ENCODE results near the gene DLG5.

Gene DLG5

DNA sequence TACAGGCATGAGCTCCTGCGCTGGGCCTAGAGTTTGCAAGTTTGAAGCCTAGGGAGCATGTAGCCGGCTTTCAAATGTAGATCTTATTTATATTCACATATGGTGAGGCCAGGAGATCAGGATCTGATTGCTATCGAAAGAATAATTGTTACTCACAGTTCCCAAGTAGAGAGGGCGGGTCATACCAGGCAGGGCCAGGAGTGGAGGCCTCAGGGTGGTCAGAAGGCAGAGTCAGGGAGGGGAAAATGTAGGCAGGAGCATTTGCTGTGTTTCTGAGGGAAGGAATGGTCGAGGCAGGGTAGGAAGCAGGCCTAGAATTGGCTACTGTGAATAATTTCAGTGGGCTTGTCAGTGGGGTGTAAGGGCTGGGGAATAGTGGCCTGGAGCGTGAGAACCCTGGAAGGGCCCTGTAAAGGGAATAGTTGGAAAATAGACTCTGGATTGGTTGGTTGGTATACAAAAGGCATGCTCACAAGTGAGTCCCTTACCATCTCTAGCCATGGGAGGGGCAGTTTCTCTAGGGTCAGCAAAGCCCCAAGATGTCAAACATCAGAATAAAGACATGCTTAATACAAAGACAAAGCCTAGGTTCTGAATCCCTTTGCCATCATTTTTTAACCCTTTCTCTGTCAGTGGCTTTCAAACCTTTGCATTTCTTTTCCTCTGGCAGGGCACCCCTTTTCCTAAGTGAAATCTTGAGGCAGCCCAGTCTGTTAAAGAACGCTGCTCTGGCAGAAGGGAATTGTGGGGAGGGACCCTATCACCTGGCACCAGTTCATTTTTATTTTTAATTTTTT is 36.0 kb upstream of the DLG5 start:
- peaks cover 14% of the 10 kb centered on the region for H3K27me3 Mint-ChIP-seq
- H3K36me3 Mint-ChIP-seq (ENCODE audit: low read depth) = no peaks in the 10 kb centered on the region
- H3K4me3 Mint-ChIP-seq = no peak overlapping the region
- peaks cover 5% of the 10 kb centered on the region for H3K4me1 Mint-ChIP-seq (ENCODE audit: low read depth)
- H3K9me3 Mint-ChIP-seq = peaks cover 5% of the 10 kb centered on the region
- no peak for DNase-seq
- no peak overlapping the region for H3K27ac Mint-ChIP-seq

GRCh38 chr10:77961668-77962067 is 35.1 kb upstream of the DLG5 start:
- H3K9me3 Mint-ChIP-seq = peaks cover 5% of the 10 kb centered on the region
- no peak overlapping the region for H3K4me3 Mint-ChIP-seq
- H3K27me3 Mint-ChIP-seq = peaks cover 14% of the 10 kb centered on the region
- no peak overlapping the region for H3K27ac Mint-ChIP-seq
- no peak for DNase-seq
- no peaks in the 10 kb centered on the region for H3K36me3 Mint-ChIP-seq (ENCODE audit: low read depth)
- peaks cover 5% of the 10 kb centered on the region for H3K4me1 Mint-ChIP-seq (ENCODE audit: low read depth)

- H3K4me3 Mint-ChIP-seq = no peak overlapping the region
- DNase-seq = no peak
- peaks cover 5% of the 10 kb centered on the region for H3K4me1 Mint-ChIP-seq (ENCODE audit: low read depth)
- peaks cover 14% of the 10 kb centered on the region for H3K27me3 Mint-ChIP-seq
- no peaks in the 10 kb centered on the region for H3K36me3 Mint-ChIP-seq (ENCODE audit: low read depth)
- peaks cover 5% of the 10 kb centered on the region for H3K9me3 Mint-ChIP-seq
- H3K27ac Mint-ChIP-seq = no peak overlapping the region
Measured at GRCh38 chr10:77960829-77961329, 34.3 kb upstream of the DLG5 start.

DNA sequence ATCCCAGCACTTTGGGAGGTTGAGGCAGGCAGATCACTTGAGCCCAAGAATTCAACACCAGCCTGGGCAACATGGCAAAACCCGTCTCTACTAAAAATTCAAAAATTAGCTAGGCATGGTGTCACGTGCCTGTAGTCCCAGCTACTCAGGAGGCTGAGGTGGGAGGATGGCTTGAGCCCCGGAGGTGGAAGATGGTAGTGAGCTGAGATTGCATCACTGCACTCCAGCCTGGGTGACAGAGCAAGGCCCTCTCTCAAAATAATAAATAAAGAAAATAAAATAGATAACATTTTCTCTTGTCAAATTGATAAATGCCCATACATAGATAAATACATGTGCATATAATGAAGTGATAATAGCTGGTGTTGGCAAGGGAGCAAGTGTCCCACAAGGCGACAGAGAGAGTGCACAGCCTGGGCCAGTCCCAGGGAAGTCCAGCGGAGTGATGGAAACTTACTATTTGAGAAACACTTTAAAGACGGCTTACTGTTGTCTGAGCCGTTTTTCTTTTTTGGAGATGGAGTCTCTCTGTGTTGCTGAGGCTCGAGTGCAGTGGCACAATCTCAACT is 33.4 kb upstream of the DLG5 start:
- H3K27me3 Mint-ChIP-seq = peaks cover 14% of the 10 kb centered on the region
- peaks cover 1% of the 10 kb centered on the region for H3K4me1 Mint-ChIP-seq (ENCODE audit: low read depth)
- H3K27ac Mint-ChIP-seq = no peak overlapping the region
- no peaks in the 10 kb centered on the region for H3K36me3 Mint-ChIP-seq (ENCODE audit: low read depth)
- no peak overlapping the region for H3K4me3 Mint-ChIP-seq
- peaks cover 3% of the 10 kb centered on the region for H3K9me3 Mint-ChIP-seq
- DNase-seq = no peak

DNA sequence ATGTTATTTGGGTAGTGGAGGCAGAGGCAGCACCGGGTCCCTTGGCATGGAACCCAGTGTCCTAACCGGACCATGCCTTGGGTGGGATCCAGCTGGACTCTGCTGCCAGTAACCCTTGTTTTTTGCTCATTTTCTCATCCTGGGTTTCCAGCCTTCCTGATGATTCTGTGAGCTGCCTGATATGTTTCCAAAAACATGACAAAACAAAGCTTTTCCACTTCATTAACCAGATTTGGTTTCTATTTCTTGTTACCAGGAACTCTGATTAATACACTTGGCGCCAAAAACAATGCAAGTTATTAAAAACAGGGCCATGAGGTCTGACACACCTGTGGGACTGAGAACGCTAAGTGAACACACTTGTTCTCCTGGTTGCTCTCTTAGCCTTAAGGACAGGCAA is 32.8 kb upstream of the DLG5 start:
- peaks cover 11% of the 10 kb centered on the region for H3K27me3 Mint-ChIP-seq
- no peaks in the 10 kb centered on the region for H3K4me1 Mint-ChIP-seq (ENCODE audit: low read depth)
- no peak for DNase-seq
- no peak overlapping the region for H3K4me3 Mint-ChIP-seq
- H3K27ac Mint-ChIP-seq = no peak overlapping the region
- H3K9me3 Mint-ChIP-seq = no peaks in the 10 kb centered on the region
- no peaks in the 10 kb centered on the region for H3K36me3 Mint-ChIP-seq (ENCODE audit: low read depth)

DNA sequence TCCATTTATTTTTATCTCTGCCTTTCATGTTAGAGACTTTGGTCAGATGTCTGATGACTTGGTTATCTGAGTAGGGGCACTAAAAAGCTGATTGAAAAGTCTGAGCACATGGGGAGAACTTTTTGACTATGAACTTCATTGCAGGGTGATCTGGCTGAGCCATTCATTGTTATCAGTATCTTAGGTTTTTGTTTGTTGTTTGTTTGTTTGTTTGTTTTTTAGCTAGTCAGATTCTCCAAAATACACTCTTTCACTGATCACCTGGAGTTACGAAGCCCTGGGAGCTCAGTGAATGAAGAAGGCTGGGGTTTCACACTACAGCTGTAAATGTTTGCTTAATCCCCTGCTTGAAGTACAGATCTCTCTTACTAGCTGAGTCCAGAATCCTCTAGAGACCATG is 28.6 kb upstream of the DLG5 start:
- no peak overlapping the region for H3K27ac Mint-ChIP-seq

GRCh38 chr10:77949167-77949566 is 22.6 kb upstream of the DLG5 start:
- no peaks in the 10 kb centered on the region for H3K4me1 Mint-ChIP-seq (ENCODE audit: low read depth)
- DNase-seq = no peak
- H3K27ac Mint-ChIP-seq = no peak overlapping the region
- H3K9me3 Mint-ChIP-seq = peaks cover 14% of the 10 kb centered on the region
- peaks cover 2% of the 10 kb centered on the region for H3K36me3 Mint-ChIP-seq (ENCODE audit: low read depth)
- H3K27me3 Mint-ChIP-seq = peaks cover 28% of the 10 kb centered on the region
- no peak overlapping the region for H3K4me3 Mint-ChIP-seq

More for the DNA sequence above, 28.6 kb upstream of the DLG5 start:
- no peak for DNase-seq
- Mint-ChIP-seq H3K27me3 (peaks cover 8% of the 10 kb centered on the region), H3K4me1 (ENCODE audit: low read depth) (no peaks in the 10 kb centered on the region), H3K36me3 (ENCODE audit: low read depth) (peaks cover 2% of the 10 kb centered on the region), H3K4me3 (no peak overlapping the region), H3K9me3 (peaks cover 14% of the 10 kb centered on the region)

- Mint-ChIP-seq H3K27me3 (peaks cover 39% of the 10 kb centered on the region), H3K9me3 (peaks cover 6% of the 10 kb centered on the region)
Measured at GRCh38 chr10:77946084-77946483, 19.5 kb upstream of the DLG5 start.

DNA sequence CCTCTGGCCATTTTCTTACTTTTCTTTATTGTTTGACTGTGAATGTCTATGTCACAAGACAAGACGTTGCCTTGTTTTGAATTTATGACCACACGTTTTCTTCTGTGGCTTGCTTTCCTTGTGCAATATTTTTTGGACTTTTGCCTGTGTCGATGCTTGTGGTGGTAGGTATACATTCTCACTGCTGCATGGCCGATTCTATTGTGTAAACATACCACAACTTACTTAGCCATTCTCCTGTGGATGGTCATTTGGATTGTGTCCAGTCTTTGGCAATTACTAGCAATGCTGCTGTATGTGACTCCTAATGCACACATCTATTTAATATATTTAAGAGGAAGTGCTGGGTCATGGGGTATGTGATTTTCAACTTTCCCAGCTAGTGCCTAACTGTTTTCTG is 18.0 kb upstream of the DLG5 start:
- no peaks in the 10 kb centered on the region for H3K36me3 Mint-ChIP-seq (ENCODE audit: low read depth)
- H3K4me1 Mint-ChIP-seq (ENCODE audit: low read depth) = peaks cover 5% of the 10 kb centered on the region
- no peak for DNase-seq
- no peak overlapping the region for H3K27ac Mint-ChIP-seq
- peaks cover 34% of the 10 kb centered on the region for H3K27me3 Mint-ChIP-seq
- no peak overlapping the region for H3K4me3 Mint-ChIP-seq
- H3K9me3 Mint-ChIP-seq = no peaks in the 10 kb centered on the region

More at GRCh38 chr10:77946084-77946483, 19.5 kb upstream of the DLG5 start:
- H3K4me3 Mint-ChIP-seq = no peak overlapping the region
- no peak overlapping the region for H3K27ac Mint-ChIP-seq
- no peaks in the 10 kb centered on the region for H3K36me3 Mint-ChIP-seq (ENCODE audit: low read depth)
- peaks cover 5% of the 10 kb centered on the region for H3K4me1 Mint-ChIP-seq (ENCODE audit: low read depth)
- DNase-seq = no peak

GRCh38 chr10:77943121-77943901 is 16.8 kb upstream of the DLG5 start:
- H3K4me3 Mint-ChIP-seq = no peak overlapping the region
- H3K36me3 Mint-ChIP-seq (ENCODE audit: low read depth) = no peaks in the 10 kb centered on the region
- H3K27me3 Mint-ChIP-seq = peaks cover 24% of the 10 kb centered on the region
- no peak for DNase-seq
- no peak overlapping the region for H3K27ac Mint-ChIP-seq
- no peaks in the 10 kb centered on the region for H3K9me3 Mint-ChIP-seq
- peaks cover 5% of the 10 kb centered on the region for H3K4me1 Mint-ChIP-seq (ENCODE audit: low read depth)

GRCh38 chr10:77941790-77942189 is 15.2 kb upstream of the DLG5 start:
- no peaks in the 10 kb centered on the region for H3K9me3 Mint-ChIP-seq
- no peak overlapping the region for H3K27ac Mint-ChIP-seq
- H3K4me3 Mint-ChIP-seq = no peak overlapping the region

DNA sequence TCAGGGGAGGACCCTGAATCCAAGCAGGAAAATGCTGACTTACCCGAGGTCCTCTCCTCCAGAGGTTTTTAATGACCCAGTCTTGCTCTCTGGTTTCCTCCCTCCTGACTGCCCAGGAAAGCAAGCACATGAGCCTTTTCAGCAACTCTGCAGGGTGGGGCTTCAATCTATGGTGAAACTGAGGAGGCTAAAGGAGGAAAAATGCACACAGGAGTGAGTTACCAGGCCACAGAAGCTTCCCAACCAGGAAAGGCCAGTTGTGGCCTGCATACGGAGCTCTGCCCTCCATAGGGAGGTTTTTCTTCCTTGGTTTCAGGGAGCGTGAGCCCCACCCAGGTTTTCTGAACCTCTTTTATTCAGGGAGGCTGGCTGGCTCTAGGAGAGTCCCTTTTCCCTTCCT is 14.1 kb upstream of the DLG5 start:
- DNase-seq = no peak
- H3K27me3 Mint-ChIP-seq = peaks cover 24% of the 10 kb centered on the region
- H3K27ac Mint-ChIP-seq = no peak overlapping the region
- no peaks in the 10 kb centered on the region for H3K9me3 Mint-ChIP-seq
- H3K4me3 Mint-ChIP-seq = no peak overlapping the region
- H3K4me1 Mint-ChIP-seq (ENCODE audit: low read depth) = peaks cover 5% of the 10 kb centered on the region
- H3K36me3 Mint-ChIP-seq (ENCODE audit: low read depth) = no peaks in the 10 kb centered on the region

More at GRCh38 chr10:77941790-77942189, 15.2 kb upstream of the DLG5 start:
- H3K4me1 Mint-ChIP-seq (ENCODE audit: low read depth) = peaks cover 5% of the 10 kb centered on the region
- H3K27me3 Mint-ChIP-seq = peaks cover 24% of the 10 kb centered on the region
- H3K36me3 Mint-ChIP-seq (ENCODE audit: low read depth) = no peaks in the 10 kb centered on the region
- no peak for DNase-seq

DNA sequence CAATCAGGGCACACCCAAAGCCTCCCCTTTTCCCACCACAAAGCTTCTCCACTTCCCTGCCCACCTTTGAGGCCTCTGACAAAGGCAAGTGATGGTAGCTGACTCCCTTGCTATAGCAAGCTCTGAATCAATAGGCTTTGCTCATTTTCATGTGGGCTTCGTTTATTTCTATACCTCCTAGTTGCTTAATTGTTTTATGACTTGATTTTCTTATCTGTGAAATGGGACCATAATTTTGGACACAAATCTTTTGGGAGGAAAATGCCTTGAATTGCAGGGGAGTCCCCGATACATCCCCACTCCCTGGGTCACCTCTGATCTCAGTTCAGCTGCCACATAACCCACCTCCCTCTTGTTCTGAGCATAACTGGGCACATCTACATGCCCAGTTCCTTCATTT is 13.7 kb upstream of the DLG5 start:
- no peak for DNase-seq
- Mint-ChIP-seq H3K4me3 (no peak overlapping the region), H3K36me3 (ENCODE audit: low read depth) (no peaks in the 10 kb centered on the region), H3K4me1 (ENCODE audit: low read depth) (peaks cover 5% of the 10 kb centered on the region), H3K27ac (no peak overlapping the region), H3K27me3 (peaks cover 21% of the 10 kb centered on the region), H3K9me3 (no peaks in the 10 kb centered on the region)

DNA sequence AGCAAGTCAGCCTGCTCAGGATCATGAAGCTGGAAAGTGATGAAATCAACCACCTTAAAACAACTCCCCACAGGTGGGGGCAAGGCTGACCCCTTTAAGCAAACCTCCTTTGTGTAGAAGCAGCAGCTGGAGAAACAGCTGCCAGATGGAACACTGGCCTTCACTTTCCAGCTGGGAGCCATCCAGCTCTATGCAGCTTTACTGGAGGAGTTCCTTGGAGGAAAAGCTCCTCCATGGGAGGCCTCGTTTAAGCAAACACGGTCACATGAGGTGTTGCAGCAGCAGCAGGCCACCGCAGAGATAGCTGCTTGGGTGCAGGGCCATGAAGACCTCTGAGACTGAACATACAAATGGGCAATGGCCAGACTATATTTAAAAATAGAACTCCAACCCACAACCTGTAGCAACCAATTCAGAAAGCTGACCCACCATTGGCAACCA is 13.0 kb upstream of the DLG5 start:
- Mint-ChIP-seq H3K4me1 (ENCODE audit: low read depth) (peaks cover 5% of the 10 kb centered on the region), H3K36me3 (ENCODE audit: low read depth) (no peaks in the 10 kb centered on the region), H3K4me3 (no peak overlapping the region), H3K27ac (no peak overlapping the region), H3K9me3 (no peaks in the 10 kb centered on the region), H3K27me3 (peaks cover 17% of the 10 kb centered on the region)
- no peak for DNase-seq

Data from activated T-cell treated with anti-CD3 and anti-CD28 coated beads, Interleukin-2, amount 50 U/mL, for 24 hours (primary cell).